ENCODE measurements around the gene MNX1. TPM values are rescaled to one million over a fixed set of nuclear protein-coding genes. Genes with fewer than 3 reads are reported as not detected.

MNX1 gene
- total RNA-seq, 1 donor from 2014 or later = not detected

DNA sequence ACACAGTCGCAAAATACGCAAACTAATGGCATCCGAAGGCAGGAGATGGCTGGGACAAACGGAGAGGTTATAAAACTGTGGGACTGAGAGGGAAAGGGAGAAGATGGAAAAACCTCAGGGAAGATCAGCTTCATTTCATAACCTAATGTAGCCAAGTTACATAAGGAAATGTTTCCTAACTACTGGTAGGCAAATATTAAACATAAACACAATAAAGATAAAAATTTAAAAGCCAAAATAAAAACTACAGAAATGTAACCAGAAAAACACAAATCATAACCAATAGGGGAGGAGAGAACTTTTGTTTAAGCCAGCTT, 13.1 kb upstream of the MNX1 start:
- H3K36me3 ChIP-seq (ENCODE audit: insufficient read depth, low read length) = no peaks in the 10 kb centered on the region
- Mint-ChIP-seq H3K4me1 (ENCODE audit: low read depth, unreplicated experiment) (no peaks in the 10 kb centered on the region), H3K9me3 (ENCODE audit: unreplicated experiment) (peaks cover 10% of the 10 kb centered on the region), H3K36me3 (ENCODE audit: low read depth, unreplicated experiment) (peaks cover 2% of the 10 kb centered on the region), H3K27me3 (ENCODE audit: low read depth, unreplicated experiment) (peaks cover 74% of the 10 kb centered on the region), H3K4me3 (ENCODE audit: unreplicated experiment) (no peak overlapping the region), H3K27ac (ENCODE audit: unreplicated experiment) (no peak overlapping the region)
- no peaks in the 10 kb centered on the region for H3K9me3 ChIP-seq (ENCODE audit: insufficient read depth, low read depth, low read length)
- DNase-seq (ENCODE audit: low read depth) (no peak), FAIRE-seq (no peak)
- H3K27ac ChIP-seq (ENCODE audit: low read depth, low read length) = no peak overlapping the region
- H4K20me1 ChIP-seq (ENCODE audit: insufficient read depth, low read length) = no peaks in the 10 kb centered on the region
- H3K27me3 ChIP-seq (ENCODE audit: insufficient read depth, low read length) = peaks cover 78% of the 10 kb centered on the region
- no peak overlapping the region for H2AFZ ChIP-seq (ENCODE audit: low read depth, low read length)
- TF ChIP-seq, protein P1, sequence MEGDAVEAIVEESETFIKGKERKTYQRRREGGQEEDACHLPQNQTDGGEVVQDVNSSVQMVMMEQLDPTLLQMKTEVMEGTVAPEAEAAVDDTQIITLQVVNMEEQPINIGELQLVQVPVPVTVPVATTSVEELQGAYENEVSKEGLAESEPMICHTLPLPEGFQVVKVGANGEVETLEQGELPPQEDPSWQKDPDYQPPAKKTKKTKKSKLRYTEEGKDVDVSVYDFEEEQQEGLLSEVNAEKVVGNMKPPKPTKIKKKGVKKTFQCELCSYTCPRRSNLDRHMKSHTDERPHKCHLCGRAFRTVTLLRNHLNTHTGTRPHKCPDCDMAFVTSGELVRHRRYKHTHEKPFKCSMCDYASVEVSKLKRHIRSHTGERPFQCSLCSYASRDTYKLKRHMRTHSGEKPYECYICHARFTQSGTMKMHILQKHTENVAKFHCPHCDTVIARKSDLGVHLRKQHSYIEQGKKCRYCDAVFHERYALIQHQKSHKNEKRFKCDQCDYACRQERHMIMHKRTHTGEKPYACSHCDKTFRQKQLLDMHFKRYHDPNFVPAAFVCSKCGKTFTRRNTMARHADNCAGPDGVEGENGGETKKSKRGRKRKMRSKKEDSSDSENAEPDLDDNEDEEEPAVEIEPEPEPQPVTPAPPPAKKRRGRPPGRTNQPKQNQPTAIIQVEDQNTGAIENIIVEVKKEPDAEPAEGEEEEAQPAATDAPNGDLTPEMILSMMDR (IDR thresholded peaks at IDR 0.05; ENCODE audit: insufficient read depth, low read depth, low read length) = no peak
- TF ChIP-seq EZH2 (IDR thresholded peaks at IDR 0.05; ENCODE audit: insufficient read depth, low read length) = no peak
- peaks cover 4% of the 10 kb centered on the region for H3K4me1 ChIP-seq (ENCODE audit: insufficient read depth, low read length)
- H3K4me3 ChIP-seq (ENCODE audit: insufficient read depth, low read depth, low read length) = no peak overlapping the region
- no peak overlapping the region for H3K4me2 ChIP-seq (ENCODE audit: low read length)
- H3K79me2 ChIP-seq (ENCODE audit: insufficient read depth, low read length) = no peaks in the 10 kb centered on the region
- H3K9ac ChIP-seq (ENCODE audit: low read length) = no peak overlapping the region

DNA sequence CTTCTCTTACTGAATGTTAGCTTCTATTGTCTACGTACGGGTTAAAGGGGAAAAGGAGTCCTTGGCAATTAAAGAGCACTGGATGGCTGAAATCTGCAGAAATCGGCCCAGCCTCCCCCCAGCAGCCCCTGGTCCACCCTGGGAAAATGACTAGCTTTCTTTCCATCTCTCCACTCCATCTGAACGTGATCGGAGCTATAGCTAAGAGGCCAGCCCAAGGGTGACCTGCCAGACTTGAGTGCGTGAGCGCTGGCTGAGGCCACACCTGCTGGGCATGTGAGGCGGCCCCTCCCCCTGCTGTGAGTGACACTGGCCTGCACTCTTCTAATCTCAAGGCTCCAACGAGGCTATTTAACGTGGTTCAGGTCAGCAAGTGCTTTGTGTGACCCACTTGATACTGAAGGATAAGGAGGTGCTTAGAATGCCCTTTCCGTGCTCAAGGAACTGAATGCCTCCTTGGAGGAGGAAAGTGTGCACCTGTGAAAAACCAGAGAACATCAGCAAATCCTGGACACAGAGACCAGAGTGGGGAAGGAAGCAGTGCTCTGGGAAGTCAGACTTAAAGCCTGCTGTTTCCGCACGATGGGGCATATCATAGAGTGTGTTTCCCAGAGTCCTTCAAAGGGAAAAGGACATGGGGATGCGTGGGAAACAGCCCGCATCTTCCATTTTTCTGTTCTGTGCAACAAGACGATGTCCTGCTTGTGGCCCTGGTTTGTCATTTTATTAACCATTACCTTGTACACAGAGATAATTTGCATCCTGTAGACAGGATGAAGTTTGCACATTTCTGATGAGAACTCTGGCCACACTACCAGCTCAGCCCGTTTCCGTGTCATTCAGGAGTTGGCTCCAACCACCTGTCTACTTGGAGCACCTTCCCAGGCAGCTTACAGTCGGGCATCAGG, 12.5 kb upstream of the MNX1 start:
- peaks cover 2% of the 10 kb centered on the region for H3K36me3 Mint-ChIP-seq (ENCODE audit: low read depth, unreplicated experiment)

More for the DNA sequence above, 12.5 kb upstream of the MNX1 start:
- no peaks in the 10 kb centered on the region for H3K79me2 ChIP-seq (ENCODE audit: insufficient read depth, low read length)
- H3K27ac ChIP-seq (ENCODE audit: low read depth, low read length) = no peak overlapping the region
- H3K4me3 Mint-ChIP-seq (ENCODE audit: unreplicated experiment) = no peak overlapping the region
- peaks cover 10% of the 10 kb centered on the region for H3K9me3 Mint-ChIP-seq (ENCODE audit: unreplicated experiment)
- H3K27ac Mint-ChIP-seq (ENCODE audit: unreplicated experiment) = peak overlapping the region; percentile 48
- FAIRE-seq = no peak
- peaks cover 80% of the 10 kb centered on the region for H3K27me3 ChIP-seq (ENCODE audit: insufficient read depth, low read length)
- H3K9ac ChIP-seq (ENCODE audit: low read length) = no peak overlapping the region
- H2AFZ ChIP-seq (ENCODE audit: low read depth, low read length) = no peak overlapping the region
- H3K4me2 ChIP-seq (ENCODE audit: low read length) = no peak overlapping the region
- H3K9me3 ChIP-seq (ENCODE audit: insufficient read depth, low read depth, low read length) = no peaks in the 10 kb centered on the region
- H3K4me3 ChIP-seq (ENCODE audit: insufficient read depth, low read depth, low read length) = no peak overlapping the region
- H3K27me3 Mint-ChIP-seq (ENCODE audit: low read depth, unreplicated experiment) = peaks cover 71% of the 10 kb centered on the region
- no peaks in the 10 kb centered on the region for H3K4me1 Mint-ChIP-seq (ENCODE audit: low read depth, unreplicated experiment)
- TF ChIP-seq, protein P1 (IDR thresholded peaks at IDR 0.05; ENCODE audit: insufficient read depth, low read depth, low read length) = no peak
- TF ChIP-seq EZH2 (IDR thresholded peaks at IDR 0.05; ENCODE audit: insufficient read depth, low read length) = peak; percentile 73
- H3K36me3 ChIP-seq (ENCODE audit: insufficient read depth, low read length) = no peaks in the 10 kb centered on the region
- H4K20me1 ChIP-seq (ENCODE audit: insufficient read depth, low read length) = no peaks in the 10 kb centered on the region
- H3K4me1 ChIP-seq (ENCODE audit: insufficient read depth, low read length) = peaks cover 4% of the 10 kb centered on the region
- no peak for DNase-seq (ENCODE audit: low read depth)

Measured in astrocyte (in vitro differentiated cells and primary cell).